GM12874 (cell line): ENCODE measurements around the gene PDPK1.

Experiments used
- CTCF ChIP-seq: IDR thresholded peaks from 2 replicates; pipeline ENCODE4 v1.5.1; 2011; ENCODE audit warnings: low read depth, mild to moderate bottlenecking, control low read depth, low read length, moderate library complexity; ENCODE audit not compliant: insufficient read depth

The PDPK1 gene

GRCh38 chr16:2516391-2517240, 21.2 kb upstream of the PDPK1 start:
- no peak for TF ChIP-seq CTCF

- no peak for TF ChIP-seq CTCF
Observed at GRCh38 chr16:2517954-2518605, 19.7 kb upstream of the PDPK1 start.

- no peak for TF ChIP-seq CTCF
Observed at GRCh38 chr16:2518823-2519710, 18.8 kb upstream of the PDPK1 start.

GRCh38 chr16:2519711-2520080, 18.1 kb upstream of the PDPK1 start:
- TF ChIP-seq CTCF: no peak

GRCh38 chr16:2520097-2520783, 17.6 kb upstream of the PDPK1 start, which contains the start of gene AMDHD2:
Gene AMDHD2, plus strand, starts transcription at chr16:2520371. Its CDS starts 88 bp downstream, at chr16:2520459.
- no peak for TF ChIP-seq CTCF

- TF ChIP-seq CTCF: no peak
Observed at GRCh38 chr16:2520784-2521531, 16.9 kb upstream of the PDPK1 start.
